ENCODE data around the gene CFAP77. TPM values are rescaled to one million over a fixed set of nuclear protein-coding genes. Genes with fewer than 3 reads are reported as not detected.

The CFAP77 gene
- total RNA-seq, 2 donors from 2014 or later, result not detected

- no peak for DNase-seq (ENCODE audit: low spot score)
- peaks cover 41% of the 10 kb centered on the region for H3K27me3 ChIP-seq (replicated peaks; ENCODE audit: insufficient read depth)
- no peak overlapping the region for H3K4me3 ChIP-seq
- H3K4me1 ChIP-seq (ENCODE audit: control insufficient read depth in 1 of 2, low read depth in 2 of 2), result peaks cover 5 to 14% of the 10 kb centered on the region in 2 donors
- no peaks in the 10 kb centered on the region for H3K9me3 ChIP-seq
- no peak for TF ChIP-seq CTCF (IDR thresholded peaks at IDR 0.05)
- H3K27ac ChIP-seq, result no peak overlapping the region
- no peaks in the 10 kb centered on the region for H3K36me3 ChIP-seq
- ATAC-seq (ENCODE audit: insufficient number of reproducible peaks, low FRiP score, low read depth), result no peak
Measured at GRCh38 chr9:132585954-132586829, 176.2 kb downstream of the CFAP77 start.

- no peak for ATAC-seq (ENCODE audit: insufficient number of reproducible peaks, low FRiP score, low read depth)
- TF ChIP-seq CTCF (IDR thresholded peaks at IDR 0.05), result no peak
- no peak for DNase-seq (ENCODE audit: low spot score)
- Histone ChIP-seq H3K36me3 (no peaks in the 10 kb centered on the region), H3K4me3 (no peak overlapping the region), H3K9me3 (no peaks in the 10 kb centered on the region), H3K4me1 (ENCODE audit: control insufficient read depth in 1 of 2, low read depth in 2 of 2) (peaks cover 0 to 8% of the 10 kb centered on the region in 2 donors), H3K27me3 (replicated peaks; ENCODE audit: insufficient read depth) (peaks cover 40% of the 10 kb centered on the region), H3K27ac (no peak overlapping the region)
Measured at GRCh38 chr9:132586830-132587591, 177.0 kb downstream of the CFAP77 start.

- H3K36me3 ChIP-seq, result no peaks in the 10 kb centered on the region
- peaks cover 0 to 8% of the 10 kb centered on the region in 2 donors for H3K4me1 ChIP-seq (ENCODE audit: control insufficient read depth in 1 of 2, low read depth in 2 of 2)
- TF ChIP-seq CTCF (IDR thresholded peaks at IDR 0.05), result no peak
- no peak overlapping the region for H3K27ac ChIP-seq
- ATAC-seq (ENCODE audit: insufficient number of reproducible peaks, low FRiP score, low read depth) (no peak), DNase-seq (ENCODE audit: low spot score) (no peak)
- H3K27me3 ChIP-seq (replicated peaks; ENCODE audit: insufficient read depth), result peaks cover 40% of the 10 kb centered on the region
- H3K4me3 ChIP-seq, result no peak overlapping the region
- H3K9me3 ChIP-seq, result no peaks in the 10 kb centered on the region
Measured at GRCh38 chr9:132587592-132587955, 177.6 kb downstream of the CFAP77 start.

GRCh38 chr9:132588098-132588497, 178.1 kb downstream of the CFAP77 start:
- DNase-seq (ENCODE audit: low spot score), result no peak
- no peaks in the 10 kb centered on the region for H3K9me3 ChIP-seq
- no peak overlapping the region for H3K27ac ChIP-seq
- H3K36me3 ChIP-seq, result no peaks in the 10 kb centered on the region
- TF ChIP-seq CTCF (IDR thresholded peaks at IDR 0.05), result no peak
- H3K4me1 ChIP-seq (ENCODE audit: control insufficient read depth in 1 of 2, low read depth in 2 of 2), result peaks cover 0 to 8% of the 10 kb centered on the region in 2 donors
- H3K4me3 ChIP-seq, result no peak overlapping the region
- no peak for ATAC-seq (ENCODE audit: insufficient number of reproducible peaks, low FRiP score, low read depth)
- peaks cover 36% of the 10 kb centered on the region for H3K27me3 ChIP-seq (replicated peaks; ENCODE audit: insufficient read depth)

- Histone ChIP-seq H3K36me3 (no peaks in the 10 kb centered on the region), H3K9me3 (no peaks in the 10 kb centered on the region), H3K27ac (no peak overlapping the region), H3K27me3 (replicated peaks; ENCODE audit: insufficient read depth) (peaks cover 31% of the 10 kb centered on the region), H3K4me1 (ENCODE audit: control insufficient read depth in 1 of 2, low read depth in 2 of 2) (peaks cover 0 to 8% of the 10 kb centered on the region in 2 donors), H3K4me3 (no peak overlapping the region)
- no peak for TF ChIP-seq CTCF (IDR thresholded peaks at IDR 0.05)
- DNase-seq (ENCODE audit: low spot score) (no peak), ATAC-seq (ENCODE audit: insufficient number of reproducible peaks, low FRiP score, low read depth) (no peak)
Measured at GRCh38 chr9:132588501-132589147, 178.6 kb downstream of the CFAP77 start.

All from thoracic aorta (tissue), 2 donors.